ENCODE measurements around the gene PRPS2.

GRCh38 chrX:12789976-12790375 is 1.2 kb upstream of the PRPS2 start:
- TF ChIP-seq POLR2AphosphoS5 (IDR thresholded peaks at IDR 0.05; ENCODE audit: low read depth, low read length) (no peak), TAF1 (IDR thresholded peaks at IDR 0.05; ENCODE audit: low read depth, low read length) (no peak), POLR2A (IDR thresholded peaks at IDR 0.05; ENCODE audit: low read depth, low read length) (no peak), PAX5 (IDR thresholded peaks at IDR 0.05; ENCODE audit: insufficient read depth, low read length, severe bottlenecking) (no peak), SPI1 (IDR thresholded peaks at IDR 0.05; ENCODE audit: low read depth, low read length) (no peak)

Measured in GM12891 (cell line).